Right atrium auricular region (tissue), 2 donors: ENCODE measurements around the gene BIRC2. TPM values are rescaled to one million over a fixed set of nuclear protein-coding genes. Genes with fewer than 3 reads are reported as not detected.

Source experiments
- DNase-seq: peaks from one replicate; pipeline ENCODE4 v3.0.0-alpha.2; 2019; ENCODE audit warnings: low spot score
- H3K27ac ChIP-seq, 2 donors: fragments of 200-600 bp; sonication (generic); 1 replicate in 1 of 2; 2 replicates in 1 of 2; pipeline ENCODE4 v1.5.1; 2016 to 2019
- H3K27me3 ChIP-seq, 2 donors: fragments of 200-600 bp; sonication (generic); one replicate each; pipeline versions ENCODE4 v1.5.1 to v1.6.0; 2017 to 2019
- H3K36me3 ChIP-seq: fragments of 200-600 bp; sonication (generic); one replicate; pipeline ENCODE4 v1.5.1; 2016
- H3K4me1 ChIP-seq, 2 donors: fragments of 200-600 bp; sonication (generic); one replicate each; pipeline versions ENCODE4 v1.5.1 to v1.6.0; 2017 to 2019
- H3K4me3 ChIP-seq, 2 donors: fragments of 200-600 bp; sonication (generic); 1 replicate in 1 of 2; 2 replicates in 1 of 2; pipeline ENCODE4 v1.5.1; 2017 to 2019; ENCODE audit warnings: mild to moderate bottlenecking in 1 of 2, moderate library complexity in 1 of 2
- H3K9me3 ChIP-seq, 2 donors: fragments of 200-600 bp; sonication (generic); one replicate each; pipeline ENCODE4 v1.5.1; 2019
- total RNA-seq, 2 donors: library from RNA; depleted of rRNA; stranded (reverse); fragments of >200 nt; gene quantifications; one replicate each; pipeline ENCODE4 v1.1.0, GENCODE V29; 2016
- TF ChIP-seq, protein P1 (sequence below), 2 donors: fragments of 200-600 bp; sonication (generic); IDR thresholded peaks; one replicate each; pipeline ENCODE4 v1.5.1; 2019; ENCODE audit warnings: antibody characterized with exemption in 2 of 2

BIRC2 gene
- total RNA-seq, 2 donors from 2014 or later, result 31.5 to 36.8 TPM

DNA sequence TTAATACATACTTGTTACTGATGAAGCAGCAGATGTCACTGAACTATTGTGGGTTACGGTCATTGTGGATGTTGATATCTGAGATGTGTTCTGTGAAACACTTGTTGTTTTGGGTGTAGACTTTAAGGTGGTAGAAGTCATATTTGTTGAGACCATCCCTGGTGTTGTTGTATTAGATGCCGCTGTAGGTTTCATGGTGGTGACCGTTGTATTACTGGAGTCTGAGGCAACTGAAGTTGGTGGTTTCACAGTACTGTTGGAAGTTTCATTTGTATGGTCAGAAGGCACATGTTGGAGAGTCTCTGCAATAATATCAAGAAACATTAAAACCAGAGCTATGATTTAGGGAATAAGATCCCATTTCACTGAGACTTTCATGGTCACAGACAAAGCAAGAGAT lies 54.9 kb downstream of the BIRC2 start:
- no peak for DNase-seq
- H3K27ac ChIP-seq, result no peak overlapping the region
- H3K4me3 ChIP-seq, result no peak overlapping the region
- TF ChIP-seq, protein P1, sequence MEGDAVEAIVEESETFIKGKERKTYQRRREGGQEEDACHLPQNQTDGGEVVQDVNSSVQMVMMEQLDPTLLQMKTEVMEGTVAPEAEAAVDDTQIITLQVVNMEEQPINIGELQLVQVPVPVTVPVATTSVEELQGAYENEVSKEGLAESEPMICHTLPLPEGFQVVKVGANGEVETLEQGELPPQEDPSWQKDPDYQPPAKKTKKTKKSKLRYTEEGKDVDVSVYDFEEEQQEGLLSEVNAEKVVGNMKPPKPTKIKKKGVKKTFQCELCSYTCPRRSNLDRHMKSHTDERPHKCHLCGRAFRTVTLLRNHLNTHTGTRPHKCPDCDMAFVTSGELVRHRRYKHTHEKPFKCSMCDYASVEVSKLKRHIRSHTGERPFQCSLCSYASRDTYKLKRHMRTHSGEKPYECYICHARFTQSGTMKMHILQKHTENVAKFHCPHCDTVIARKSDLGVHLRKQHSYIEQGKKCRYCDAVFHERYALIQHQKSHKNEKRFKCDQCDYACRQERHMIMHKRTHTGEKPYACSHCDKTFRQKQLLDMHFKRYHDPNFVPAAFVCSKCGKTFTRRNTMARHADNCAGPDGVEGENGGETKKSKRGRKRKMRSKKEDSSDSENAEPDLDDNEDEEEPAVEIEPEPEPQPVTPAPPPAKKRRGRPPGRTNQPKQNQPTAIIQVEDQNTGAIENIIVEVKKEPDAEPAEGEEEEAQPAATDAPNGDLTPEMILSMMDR (IDR thresholded peaks at IDR 0.05), result no peak
- H3K4me1 ChIP-seq, result peaks cover 0 to 3% of the 10 kb centered on the region in 2 donors
- no peaks in the 10 kb centered on the region for H3K9me3 ChIP-seq
- peaks cover 48% of the 10 kb centered on the region for H3K36me3 ChIP-seq
- no peaks in the 10 kb centered on the region for H3K27me3 ChIP-seq

DNA sequence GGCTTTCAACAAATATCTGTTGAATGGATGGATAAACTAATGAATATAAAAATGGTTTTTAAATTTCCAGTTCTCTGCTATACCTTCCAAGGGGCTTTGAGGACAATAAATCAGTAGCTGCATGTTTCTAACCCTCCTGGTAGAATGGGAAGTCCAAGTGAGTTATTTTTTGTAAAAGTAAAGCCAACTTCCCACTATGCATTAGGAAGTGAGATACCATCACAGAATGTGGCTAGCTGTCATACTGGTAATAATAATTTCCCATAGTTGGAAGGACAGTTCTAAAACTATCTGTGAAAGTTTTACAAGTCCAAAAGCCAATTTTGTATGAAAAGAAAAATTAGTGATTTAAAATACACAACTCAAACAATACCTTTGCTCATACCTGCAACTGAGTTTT lies 55.5 kb downstream of the BIRC2 start:
- no peak overlapping the region for H3K27ac ChIP-seq
- H3K9me3 ChIP-seq, result no peaks in the 10 kb centered on the region
- no peaks in the 10 kb centered on the region for H3K27me3 ChIP-seq
- no peaks in the 10 kb centered on the region for H3K4me1 ChIP-seq
- DNase-seq, result no peak
- peaks cover 48% of the 10 kb centered on the region for H3K36me3 ChIP-seq
- TF ChIP-seq, protein P1 (IDR thresholded peaks at IDR 0.05), result no peak
- no peak overlapping the region for H3K4me3 ChIP-seq

DNA sequence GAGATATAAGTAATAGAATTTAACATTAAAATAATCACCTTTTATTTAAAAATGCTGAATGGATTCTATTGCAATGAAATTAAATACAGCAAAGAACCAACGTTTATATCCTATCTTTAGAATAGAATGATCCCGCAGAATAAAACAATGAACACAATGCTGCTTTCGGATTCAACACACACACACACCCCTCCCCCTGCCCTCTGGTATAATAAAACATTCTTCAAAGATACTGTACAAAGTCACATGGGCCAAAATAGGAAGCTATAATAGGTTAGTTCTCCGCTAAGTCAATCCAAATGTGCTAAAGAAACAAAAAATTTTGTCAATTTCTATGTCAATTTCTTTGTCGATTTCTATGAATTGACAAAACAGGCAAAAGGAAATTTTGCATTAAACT lies 58.5 kb downstream of the BIRC2 start:
- Histone ChIP-seq H3K9me3 (no peaks in the 10 kb centered on the region), H3K4me1 (peaks cover 0 to 5% of the 10 kb centered on the region in 2 donors), H3K27ac (no peak overlapping the region), H3K27me3 (no peaks in the 10 kb centered on the region), H3K36me3 (peaks cover 25% of the 10 kb centered on the region), H3K4me3 (no peak overlapping the region)
- TF ChIP-seq, protein P1 (IDR thresholded peaks at IDR 0.05), result no peak
- DNase-seq, result no peak

DNA sequence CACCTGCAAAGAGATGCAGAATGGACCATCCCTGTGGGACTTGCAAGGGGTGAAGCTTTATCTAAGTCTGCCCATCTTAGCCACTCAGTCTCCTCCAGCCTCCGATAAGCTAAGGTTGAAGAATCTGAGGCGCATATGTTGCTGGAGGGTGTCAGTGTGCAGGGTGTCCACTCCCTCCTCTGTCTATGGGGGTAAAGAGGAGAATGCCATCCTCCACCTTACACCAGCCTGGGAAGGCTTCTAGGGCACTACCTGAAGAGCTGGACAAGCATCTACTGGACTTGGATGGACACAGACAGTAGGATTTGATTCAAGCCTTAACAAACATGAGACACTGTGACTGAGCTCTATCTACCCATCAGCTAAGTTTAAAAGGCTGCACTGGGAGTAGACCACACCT lies 59.1 kb downstream of the BIRC2 start:
- no peaks in the 10 kb centered on the region for H3K27me3 ChIP-seq
- DNase-seq, result no peak
- TF ChIP-seq, protein P1 (IDR thresholded peaks at IDR 0.05), result no peak
- no peaks in the 10 kb centered on the region for H3K9me3 ChIP-seq
- H3K27ac ChIP-seq, result no peak overlapping the region
- H3K36me3 ChIP-seq, result peaks cover 19% of the 10 kb centered on the region
- H3K4me1 ChIP-seq, result peaks cover 0 to 8% of the 10 kb centered on the region in 2 donors
- no peak overlapping the region for H3K4me3 ChIP-seq

DNA sequence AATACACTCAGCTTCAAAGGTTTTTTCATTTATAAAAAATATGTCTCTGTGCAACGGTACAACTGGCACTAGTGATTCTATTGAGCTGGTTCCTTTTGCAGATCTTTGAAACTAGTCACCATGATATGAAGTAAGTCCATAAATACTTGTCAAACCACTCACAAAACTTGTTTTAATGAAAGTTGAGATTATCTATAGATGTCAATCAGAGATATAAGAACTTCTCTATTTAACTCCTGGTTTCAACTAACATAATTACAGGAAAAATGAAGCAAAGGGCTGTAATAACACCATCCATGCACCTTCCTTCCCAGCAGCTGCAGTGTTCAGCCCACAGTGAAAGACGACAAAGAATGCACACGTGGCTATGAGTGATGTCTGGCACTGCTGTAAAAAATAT lies 60.9 kb downstream of the BIRC2 start:
- Histone ChIP-seq H3K4me3 (no peak overlapping the region), H3K9me3 (no peaks in the 10 kb centered on the region), H3K36me3 (peaks cover 9% of the 10 kb centered on the region), H3K27me3 (no peaks in the 10 kb centered on the region), H3K4me1 (peaks cover 0 to 8% of the 10 kb centered on the region in 2 donors), H3K27ac (no peak overlapping the region)
- TF ChIP-seq, protein P1 (IDR thresholded peaks at IDR 0.05), result no peak
- no peak for DNase-seq

DNA sequence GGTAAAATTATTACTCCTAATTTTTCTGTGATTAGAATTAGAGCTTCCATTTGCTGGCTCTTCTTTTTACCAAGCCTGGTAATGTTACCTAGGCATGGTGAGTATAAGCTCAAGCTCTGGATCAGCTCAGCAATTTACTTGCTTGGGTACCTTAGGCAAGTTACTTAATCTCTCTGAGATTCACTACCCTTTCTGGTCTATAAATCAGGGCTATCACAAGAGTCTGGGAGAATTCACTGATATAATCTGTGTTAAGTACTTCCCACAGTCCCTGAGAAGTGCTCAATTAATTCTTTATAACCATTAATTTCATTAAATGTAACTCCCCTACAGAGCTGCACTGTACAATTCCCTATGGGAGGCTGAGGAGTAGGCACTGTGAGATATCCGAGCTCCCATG lies 61.3 kb downstream of the BIRC2 start:
- TF ChIP-seq, protein P1 (IDR thresholded peaks at IDR 0.05), result no peak
- no peak for DNase-seq
- Histone ChIP-seq H3K27me3 (no peaks in the 10 kb centered on the region), H3K27ac (no peak overlapping the region), H3K36me3 (peaks cover 4% of the 10 kb centered on the region), H3K4me1 (peaks cover 0 to 8% of the 10 kb centered on the region in 2 donors), H3K4me3 (no peak overlapping the region), H3K9me3 (no peaks in the 10 kb centered on the region)
